Fibroblast of upper back skin (primary cell): ENCODE measurements around the gene SIGLEC10.
"Not testable (repeated sequence)": the region's sequence is repeated elsewhere in the genome, so short reads cannot be mapped to it uniquely, and the experiment has no call there.

Experiments
- DNase-seq: peaks from one replicate; pipeline ENCODE4 v3.0.0-alpha.2; 2013

The SIGLEC10 gene

DNA sequence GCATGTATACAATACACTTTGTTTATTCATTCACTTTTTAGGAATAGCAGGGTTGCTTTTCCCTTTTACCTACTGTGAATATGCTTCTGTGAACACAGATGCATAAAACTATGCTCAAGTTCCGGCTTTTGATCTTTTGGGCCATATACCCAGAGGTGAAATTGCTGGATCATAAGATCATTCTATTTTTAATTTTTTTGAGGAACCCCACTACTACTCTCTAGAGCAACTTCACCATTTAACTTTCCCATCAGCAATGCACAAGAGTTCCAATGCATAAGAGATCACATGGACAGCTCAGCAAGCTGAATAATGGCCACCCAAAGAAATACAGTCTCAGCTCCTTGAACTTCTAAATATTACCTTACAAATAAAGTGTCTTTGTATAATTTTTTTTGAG, 17.0 kb upstream of the SIGLEC10 start:
- no peak for DNase-seq

DNA sequence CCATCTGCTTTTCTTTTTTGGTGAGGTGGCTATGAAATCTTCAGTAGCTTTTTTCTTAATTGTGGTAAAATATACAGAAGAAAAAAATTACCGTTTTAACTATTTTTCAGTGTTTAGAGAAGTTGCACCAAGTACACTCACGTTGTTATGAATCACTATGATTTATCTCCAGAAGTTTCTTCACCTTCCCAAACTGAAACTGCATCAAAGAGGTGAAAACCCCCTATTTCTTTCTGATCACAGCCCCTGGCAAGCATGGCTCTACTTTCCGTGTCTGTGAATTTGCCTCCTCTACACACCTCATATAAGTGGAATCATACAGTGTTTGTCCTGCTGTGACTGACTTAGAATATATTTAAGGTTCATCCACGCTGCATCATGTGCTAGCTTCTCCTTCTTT, 15.6 kb upstream of the SIGLEC10 start:
- no peak for DNase-seq

DNA sequence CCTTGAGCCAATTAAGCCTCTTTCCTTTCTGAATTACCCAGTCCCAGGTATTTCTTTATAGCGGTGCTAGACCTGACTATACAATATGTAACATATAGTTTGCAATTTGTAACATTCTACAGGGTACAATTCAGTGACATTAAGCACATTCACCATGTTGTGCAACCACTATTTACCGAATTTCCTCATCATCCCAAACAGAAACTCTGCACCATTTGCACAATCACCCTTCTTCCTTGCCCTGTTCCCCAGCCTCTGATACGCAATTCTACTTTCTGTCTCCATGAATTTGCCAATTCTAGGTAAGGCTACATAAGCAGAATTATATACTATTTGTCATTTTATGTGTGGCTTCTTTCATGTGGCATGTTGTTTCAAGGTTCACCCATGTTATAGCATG, 13.7 kb upstream of the SIGLEC10 start:
- no peak for DNase-seq

DNA sequence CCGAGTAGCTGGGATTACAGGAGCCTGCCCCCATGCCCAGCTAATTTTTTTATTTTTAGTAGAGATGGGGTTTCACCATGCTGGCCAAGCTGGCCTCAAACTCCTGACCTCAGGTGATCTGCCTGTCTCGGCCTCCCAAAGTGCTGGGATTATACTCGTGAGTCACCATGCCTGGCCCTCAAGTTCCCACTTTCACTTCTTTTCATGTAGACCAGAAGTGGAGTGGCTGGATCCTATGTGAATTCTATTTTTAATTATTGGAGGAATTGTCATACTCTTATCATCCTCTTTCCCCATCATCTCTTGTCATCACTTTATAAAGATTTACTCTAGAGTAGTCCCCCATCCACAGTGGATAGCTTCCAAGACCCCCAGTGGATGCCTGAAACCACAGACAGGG, 12.8 kb upstream of the SIGLEC10 start:
- DNase-seq = no peak

DNA sequence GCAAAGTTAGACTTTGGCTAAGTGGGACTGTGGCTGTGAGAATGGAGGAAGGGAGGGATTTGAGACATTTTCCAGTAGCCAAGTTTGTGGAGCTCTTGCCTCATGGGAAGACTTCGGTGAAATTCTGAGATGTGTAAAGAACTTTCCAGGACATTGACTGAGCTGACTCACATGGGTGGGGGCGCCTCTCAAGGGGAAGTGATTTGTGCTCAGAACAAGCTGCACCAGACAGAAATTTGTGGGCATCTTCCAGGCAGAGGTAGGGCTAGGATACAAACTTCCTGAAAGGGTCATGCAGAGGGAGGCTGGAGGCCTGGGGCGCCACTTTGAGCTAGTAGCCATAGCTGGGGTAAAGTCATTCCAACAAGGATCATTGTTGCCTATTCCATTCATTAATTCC, 9.8 kb upstream of the SIGLEC10 start:
- no peak for DNase-seq

DNA sequence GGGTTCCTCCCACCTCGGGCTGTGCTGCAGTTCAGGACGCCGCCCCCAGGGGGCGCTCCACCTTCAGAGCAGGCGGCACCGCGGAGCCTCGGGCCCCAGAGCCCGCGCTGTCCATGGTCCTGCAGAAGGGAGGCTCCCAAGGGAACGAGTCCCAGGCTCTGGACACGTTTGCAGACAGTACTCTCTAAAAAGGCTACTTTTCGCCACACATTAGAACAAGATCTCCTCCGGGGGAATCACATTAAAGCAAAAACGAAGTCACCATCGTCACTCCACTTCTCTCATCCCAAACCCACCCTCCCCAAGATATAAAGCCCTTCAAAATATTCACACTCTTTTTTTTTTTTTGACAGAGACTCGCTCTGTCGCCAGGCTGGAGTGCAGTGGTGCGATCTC, 4.6 kb upstream of the SIGLEC10 start:
- DNase-seq = peak; percentile 59

DNA sequence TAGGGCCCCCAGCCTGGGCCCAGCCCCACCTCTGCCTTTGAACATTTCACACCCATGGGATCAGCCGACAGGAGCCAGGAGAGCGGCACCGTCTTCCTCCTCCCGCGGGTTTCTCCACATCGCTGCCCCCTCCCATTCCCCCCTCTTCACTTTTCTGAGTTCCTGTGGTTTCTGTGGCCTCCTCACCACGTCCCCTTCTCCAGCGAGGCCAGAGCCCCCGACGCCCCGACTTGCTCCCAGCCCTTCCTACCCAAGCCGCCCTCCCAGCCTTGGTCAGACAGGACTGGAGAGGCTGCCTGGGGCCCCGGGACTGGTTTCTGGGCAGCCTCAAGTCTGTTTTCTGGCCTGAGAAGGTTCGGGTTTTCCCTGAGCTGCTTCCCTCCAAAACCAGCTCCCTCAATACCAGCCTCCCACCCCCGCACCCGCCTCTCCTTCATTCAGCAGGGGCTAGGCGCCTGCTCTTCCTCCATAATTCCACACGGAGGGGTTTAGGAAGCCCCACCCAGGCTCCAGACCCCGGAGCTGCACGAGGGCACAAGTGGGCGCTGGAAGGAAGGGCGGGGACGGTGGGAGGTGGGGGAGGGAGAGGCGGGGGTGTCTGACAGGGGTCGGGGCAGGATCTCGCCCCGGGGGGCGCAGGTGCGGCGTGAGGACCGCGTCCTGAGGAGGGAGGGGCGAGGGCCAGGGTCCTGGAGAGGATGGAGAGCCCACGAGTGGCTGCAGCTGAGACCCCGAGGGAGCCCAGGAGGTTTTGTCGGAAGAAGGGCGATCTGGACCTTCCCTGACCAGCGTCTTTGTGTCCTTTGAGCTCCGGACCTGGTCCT, 4.0 kb upstream of the SIGLEC10 start:
- DNase-seq = no peak

DNA sequence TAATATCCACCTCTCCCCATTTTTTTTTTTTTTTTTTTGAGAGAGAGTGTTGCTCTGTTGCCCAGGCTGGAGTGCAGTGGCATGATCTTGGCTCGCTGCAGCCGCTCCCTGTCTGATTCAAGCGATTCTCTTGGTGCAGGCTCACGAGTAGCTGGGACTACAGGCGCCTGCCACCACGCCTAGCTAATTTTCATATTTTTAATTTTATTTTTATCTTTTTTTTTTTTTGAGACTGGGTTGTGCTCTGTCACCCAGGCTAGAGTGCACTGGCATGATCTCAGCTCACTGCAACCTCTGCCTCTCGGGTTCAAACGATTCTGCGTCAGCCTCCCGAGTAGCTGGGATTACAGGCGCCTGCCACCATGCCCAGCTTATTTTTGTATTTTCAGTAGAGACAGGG, 3.1 kb upstream of the SIGLEC10 start:
- DNase-seq = not testable (repeated sequence)

DNA sequence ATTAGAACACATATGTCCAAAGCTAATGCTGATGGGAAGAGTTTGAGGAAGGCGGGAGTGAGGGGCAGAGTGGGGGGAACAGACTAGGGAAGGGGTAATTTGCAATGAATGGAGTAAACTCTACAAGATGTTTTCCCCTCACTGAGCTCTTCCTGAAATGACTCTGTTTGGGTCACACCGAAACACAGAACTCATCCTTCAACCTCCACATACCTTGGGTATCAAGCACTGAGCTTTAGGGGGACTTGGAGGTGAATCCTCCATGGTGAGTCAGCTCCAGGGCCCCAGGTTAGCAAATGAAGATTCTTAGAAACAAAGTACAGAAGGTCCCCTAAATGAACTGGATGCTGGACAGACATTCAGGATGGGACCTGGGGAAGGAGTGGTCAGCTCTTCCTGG, 1.3 kb upstream of the SIGLEC10 start:
- no peak for DNase-seq

DNA sequence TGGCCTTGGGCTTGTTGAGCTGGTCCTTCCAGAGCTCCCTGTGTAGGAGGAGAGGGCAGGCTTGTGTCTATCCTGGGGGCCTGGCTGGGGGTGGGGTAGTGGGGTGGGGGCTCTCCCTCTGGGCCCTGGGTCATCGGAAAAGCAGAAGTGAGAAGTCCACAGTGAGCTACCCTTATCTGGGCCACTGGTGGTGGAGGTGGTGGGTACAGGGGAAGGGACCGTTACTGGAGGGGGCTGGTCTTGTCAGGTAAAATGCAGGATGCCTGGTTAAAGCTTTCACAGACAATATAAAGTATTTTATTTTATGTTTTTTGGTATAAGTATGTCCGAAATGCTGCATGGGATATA, 342 bp upstream of the SIGLEC10 start:
- DNase-seq = no peak

DNA sequence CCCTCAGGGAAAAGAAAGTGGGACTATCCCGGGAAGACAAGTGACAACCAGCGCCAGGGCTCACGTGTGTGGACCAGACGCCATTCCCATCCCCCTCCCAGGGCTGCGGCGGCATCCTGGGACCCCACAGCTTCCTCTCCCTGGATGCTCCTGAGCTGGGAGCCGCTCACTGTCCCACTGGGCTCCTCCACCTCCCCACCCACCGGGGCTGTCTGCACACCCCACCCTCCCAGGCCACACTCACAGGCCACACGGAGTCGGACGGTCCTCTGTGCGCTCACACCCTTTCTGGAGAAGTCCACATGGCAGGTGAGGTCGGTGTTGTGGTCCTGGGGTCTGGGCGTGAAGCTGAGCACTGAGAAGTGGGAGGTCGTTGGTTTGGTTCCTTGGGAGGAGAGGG, 1.0 kb downstream of the SIGLEC10 start:
- DNase-seq = not testable (repeated sequence)

DNA sequence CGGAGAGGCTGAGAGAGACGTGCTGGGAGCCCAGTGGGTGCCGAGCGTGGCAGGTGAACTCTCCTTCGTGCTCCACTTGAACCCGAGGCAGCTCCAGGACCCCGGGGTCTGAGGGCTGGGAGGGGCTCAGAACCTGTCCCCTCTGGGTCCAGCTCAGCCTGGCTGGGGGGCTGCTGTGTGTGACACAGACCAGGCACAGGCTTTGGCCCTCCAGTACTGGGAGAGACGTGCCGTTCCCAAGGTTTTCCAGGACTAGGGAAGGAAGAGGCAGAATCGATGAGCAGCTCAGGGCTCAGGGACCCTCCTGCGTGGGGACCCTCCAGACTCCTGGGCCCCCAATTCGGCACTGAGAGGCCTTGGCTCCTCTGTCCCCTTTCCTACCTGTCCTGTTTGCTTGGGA, 2.3 kb downstream of the SIGLEC10 start:
- no peak for DNase-seq

DNA sequence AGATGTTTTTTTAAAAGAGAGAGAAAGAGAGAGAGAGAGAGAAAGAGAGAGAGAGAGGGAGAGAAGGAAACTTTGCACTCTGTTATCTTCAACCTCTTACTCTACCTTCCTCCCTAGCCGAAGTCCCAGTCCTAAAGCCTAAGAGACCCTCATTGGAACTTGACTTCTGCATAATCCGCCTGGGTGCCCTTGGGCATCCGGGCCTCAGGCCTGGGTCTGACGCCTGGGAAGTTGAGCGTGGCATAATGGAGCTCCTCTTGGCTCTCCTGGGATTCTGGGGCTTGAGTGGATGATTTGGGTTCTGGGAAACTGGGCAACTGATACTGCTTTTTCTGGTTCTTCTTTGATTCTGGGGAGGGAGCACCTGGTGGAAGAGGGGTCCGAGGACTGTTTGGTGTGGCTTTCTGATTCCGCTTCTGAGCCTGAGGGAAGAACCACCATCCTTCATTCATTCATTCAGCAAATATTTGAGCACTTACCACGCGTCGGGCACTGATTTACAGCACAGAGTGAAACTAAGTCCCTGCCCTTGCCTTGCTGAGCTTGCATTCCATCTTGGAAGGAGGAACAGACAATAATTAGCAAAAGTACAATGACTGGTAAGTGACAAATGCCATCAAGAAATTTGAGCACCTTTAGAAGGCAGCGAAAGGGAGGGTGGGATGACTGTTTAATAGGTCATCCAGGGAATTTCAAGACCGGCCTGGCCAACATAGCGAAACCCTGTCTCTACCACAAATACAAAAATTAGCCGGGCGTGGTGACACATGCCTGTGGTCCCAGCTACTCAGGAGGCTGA, 6.3 kb downstream of the SIGLEC10 start:
- DNase-seq = no peak

DNA sequence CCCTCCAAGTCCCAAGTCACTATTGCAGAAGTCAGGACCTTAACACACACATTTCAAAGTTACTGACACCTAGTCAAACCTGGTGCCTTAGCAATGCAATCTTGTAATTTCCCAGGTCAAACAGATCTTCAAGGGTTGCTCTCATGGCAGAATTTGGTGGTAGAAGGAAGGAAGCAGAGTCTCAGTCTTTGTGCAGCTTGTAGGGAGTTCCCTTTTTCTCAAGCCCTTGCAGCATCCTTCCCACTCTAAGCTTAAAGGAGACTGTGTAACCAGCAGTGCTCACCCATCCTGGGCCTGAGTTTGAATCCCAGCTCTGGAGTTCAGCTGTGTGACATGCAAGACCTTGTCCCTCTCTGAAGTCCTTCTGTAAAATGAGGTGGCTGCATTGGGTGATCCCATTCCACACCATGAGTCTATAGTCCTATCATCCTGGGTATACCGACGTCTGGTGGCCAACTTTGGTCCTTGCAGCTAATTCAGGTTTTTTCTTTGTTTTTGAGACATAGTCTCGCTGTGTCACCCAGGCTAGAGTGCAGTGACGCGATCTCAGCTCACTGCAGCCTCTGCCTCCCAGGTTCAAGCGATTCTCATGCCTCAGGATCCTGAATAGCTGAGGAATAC, 9.8 kb downstream of the SIGLEC10 start:
- DNase-seq = no peak

DNA sequence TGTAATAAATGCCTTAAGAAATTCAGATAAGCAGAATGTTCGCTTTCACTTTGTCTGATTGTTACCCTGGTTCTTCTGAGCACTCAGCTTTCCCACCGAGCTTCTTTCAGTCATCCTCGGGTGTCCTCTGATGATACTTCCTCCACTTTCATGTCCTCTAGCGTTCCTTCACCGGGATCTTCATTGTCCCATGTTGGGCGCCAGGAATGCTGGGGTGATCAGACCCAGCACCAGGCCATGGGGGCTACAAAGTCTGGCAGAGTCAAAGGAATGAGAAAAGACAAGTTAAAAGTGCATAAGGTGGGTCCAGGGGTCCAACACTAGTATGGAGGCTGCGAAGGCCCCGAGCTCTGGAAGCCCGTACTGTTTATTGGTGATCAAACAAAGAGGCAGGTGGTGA, 15.3 kb downstream of the SIGLEC10 start:
- DNase-seq = no peak

DNA sequence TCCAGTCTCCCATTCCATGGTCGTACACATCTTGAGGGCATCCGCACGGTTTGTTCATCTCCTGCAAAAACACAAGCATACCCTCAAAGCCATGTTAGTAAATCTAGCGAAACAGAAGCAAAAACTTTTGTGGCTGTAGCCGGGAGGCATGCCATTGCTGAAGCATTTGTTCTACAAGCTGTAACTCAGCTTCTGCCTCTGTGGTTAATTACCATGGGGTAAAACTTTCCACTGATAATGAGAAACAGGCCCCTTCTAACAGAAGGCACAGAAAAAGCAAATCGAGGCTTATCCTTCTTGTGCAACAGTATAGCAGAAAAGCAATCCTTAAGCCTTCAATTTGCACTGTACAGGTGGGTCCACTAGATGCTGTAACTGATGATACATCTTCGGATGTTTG, 17.5 kb downstream of the SIGLEC10 start:
- DNase-seq = not testable (repeated sequence)

DNA sequence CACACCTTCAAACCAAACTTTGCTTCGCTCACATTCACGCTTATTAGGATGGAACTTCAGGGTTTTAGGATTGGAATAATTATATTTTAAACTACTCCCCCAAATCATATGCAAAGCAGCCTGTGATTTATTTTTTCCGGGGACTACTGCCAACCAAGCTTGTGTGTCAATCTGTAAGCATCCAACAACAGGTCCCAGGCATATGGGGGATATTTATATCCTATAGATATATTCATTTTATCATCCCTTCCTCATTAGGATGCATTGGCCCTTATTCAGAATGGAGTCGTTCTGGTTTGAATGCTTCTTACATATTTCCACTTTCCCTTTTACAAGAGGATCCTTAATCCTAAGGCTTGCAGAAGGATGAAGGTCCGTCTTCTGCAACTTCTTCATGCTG, 18.2 kb downstream of the SIGLEC10 start:
- no peak for DNase-seq

DNA sequence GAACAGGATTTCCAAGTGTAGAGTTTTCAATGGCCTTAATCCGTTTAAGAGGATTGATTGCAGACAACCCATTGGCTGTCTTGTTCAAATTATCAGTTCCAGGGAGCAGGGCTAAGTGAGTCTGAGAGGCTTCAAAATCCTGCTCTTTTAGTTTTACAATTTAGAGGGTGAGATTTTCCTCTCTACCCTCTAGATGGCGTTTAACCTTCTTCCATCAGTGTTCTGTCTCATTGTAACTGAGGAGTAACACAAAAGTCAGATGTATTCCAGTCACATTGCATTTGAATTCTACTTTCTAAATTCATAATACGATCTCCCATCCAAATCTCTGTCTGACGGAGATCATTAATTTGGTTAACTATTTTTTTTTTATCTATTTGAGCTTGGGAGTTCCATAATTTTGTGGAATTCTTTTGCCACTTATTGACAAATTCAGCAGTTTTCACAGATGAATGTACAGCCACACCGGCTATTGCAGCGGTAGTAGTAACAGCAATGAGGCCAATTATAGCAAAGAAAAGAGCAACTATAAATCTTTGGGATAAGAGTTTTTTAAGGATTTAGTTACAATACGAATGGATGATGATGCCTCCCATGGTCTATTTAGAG, 19.2 kb downstream of the SIGLEC10 start:
- peak; percentile 18 for DNase-seq

DNA sequence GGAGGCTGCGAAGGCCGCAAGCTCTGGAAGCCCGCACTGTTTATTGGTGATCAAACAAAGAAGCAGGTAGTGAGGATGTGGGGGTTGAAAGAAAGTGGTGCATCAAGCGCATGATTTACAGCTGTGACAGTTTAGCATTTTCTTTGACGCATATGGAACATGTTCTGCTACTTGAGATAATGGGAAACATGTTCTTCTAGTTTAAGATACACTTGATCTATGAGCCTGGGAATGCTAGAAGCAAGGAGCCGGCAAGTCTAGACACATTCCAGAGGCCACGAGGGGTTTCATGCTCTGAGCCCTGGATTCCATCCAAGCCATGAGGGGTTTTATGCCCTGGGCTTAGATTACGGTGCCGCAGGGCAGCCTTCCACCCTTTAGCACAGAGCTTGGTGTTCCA, 20.0 kb downstream of the SIGLEC10 start:
- DNase-seq = peak; percentile 65

DNA sequence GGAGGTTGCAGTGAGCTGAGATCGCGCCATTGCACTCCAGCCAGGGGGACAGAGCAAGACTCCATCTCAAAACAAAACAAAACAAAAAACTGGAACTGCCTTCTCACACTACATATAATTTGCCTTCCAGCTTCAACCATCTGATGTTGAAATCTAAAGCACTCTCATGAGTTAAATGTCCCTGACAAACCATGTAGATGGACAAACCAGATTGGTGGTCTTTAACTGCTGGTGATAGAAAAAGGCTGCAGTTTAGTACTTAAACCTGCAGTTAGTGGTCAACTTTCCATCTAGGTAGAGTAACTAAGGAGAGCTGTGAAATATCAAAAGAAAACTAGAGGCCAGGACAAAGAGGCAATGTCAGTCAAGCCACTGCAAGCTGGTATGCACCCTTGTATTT, 21.3 kb downstream of the SIGLEC10 start:
- no peak for DNase-seq

DNA sequence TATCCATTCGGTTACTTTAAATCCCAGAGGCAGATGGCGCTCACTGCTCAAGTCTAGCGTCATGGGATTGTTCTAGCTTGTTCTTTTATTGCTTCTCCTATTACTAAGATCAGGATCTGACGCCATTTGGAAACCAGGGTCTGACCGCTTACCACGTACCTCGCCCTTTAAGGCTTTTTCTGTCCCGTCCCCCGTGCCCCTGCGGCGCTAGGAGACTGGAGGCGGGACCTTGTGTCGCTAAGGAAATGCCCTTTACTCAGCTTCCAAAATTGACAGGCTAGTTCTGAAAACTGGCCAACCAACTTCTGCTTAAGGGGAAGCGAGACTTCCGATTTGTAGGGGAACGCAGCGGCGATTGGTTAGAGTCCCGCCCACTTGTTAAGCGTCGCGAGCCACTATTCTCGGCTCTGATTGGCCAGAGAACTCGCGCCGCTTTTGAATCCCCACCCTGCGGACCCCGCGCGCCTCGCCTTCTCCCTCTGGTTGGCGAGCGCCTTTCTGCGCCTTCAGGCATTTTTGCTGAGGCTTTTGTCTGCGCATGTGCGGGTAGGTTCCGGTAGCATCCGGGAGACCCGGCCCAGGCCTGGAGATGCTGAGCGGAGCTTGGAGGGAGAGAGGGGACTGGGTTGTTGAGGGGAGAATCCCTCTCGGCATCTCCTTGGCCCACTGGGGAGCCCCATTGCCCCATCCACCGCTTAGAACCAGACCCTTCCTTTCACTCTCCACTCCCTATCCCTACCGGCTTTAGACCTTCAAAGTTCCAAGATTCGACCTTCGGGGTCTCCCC, 23.2 kb downstream of the SIGLEC10 start:
- DNase-seq = peak; percentile 99

DNA sequence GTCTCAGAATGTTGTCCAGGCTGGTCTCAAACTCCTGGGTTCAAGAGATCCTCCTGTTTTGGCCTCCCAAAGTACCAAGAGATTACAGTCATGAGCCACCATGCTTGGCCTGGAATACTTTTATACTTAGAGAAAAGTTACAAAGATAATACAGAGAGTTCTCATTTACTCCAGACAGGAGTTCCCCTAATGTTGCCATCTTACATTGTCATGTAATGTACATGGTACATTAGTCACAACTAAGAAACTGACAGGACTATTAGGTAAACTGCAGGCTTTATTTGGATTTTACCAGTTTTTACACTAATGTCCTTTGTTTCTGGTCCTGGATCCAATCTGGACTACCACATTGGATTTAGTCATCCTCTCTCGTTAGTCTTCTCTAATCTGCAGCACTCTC, 24.7 kb downstream of the SIGLEC10 start:
- DNase-seq = no peak
